ENCODE results near the gene HTR2B.
"Not testable (repeated sequence)": the region's sequence is repeated elsewhere in the genome, so short reads cannot be mapped to it uniquely, and the experiment has no call there.

Gene HTR2B

GRCh38 chr2:231124838-231125568 is at the start of gene HTR2B:
Gene HTR2B (minus strand): TSS chr2:231125042. CDS start chr2:231123764, 1,278 bp downstream.
- DNase-seq (ENCODE audit: low read depth in 2 of 2) = no peak

DNA sequence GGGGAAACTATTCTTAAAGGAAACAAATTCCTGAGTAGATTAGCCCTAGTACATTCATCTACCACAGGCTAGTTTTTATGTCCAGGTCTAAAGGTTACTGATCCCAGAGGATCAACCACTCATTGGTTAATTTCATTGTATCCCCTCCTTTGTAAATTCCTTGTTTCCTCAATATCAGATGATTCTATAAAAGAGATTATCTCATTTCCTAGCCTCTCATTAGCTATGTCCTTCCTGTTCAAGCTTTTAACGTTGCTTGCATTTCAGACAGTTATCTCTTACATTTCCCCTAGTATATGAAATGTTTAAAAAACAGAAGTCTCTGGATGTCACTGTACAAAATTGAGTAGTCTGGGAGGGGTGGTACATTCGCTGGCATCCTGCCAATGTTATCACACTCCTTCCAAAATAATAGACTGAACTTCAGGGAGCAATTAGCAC is 49.4 kb upstream of the HTR2B start:
- DNase-seq (ENCODE audit: low read depth in 2 of 2) = no peak

DNA sequence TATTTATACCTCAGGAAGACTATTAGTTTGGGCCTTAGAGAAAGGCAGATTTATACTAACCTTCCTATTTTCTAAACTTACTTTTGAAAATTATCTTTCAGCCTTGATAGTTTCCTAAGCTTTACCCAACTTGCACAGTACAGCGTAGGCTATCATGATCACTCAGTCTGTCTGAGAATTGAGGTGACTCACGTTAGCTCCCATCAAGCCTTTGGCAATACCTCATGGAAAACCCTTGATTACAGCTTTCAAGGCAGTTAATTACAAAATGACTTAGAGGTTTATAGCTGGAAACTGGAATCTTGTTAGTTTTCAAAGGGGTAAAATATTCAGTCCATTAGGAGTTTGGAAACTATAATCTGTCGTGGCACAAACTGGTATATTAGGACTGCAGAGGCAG is 47.2 kb upstream of the HTR2B start:
- DNase-seq (ENCODE audit: low read depth in 2 of 2) = no peak

DNA sequence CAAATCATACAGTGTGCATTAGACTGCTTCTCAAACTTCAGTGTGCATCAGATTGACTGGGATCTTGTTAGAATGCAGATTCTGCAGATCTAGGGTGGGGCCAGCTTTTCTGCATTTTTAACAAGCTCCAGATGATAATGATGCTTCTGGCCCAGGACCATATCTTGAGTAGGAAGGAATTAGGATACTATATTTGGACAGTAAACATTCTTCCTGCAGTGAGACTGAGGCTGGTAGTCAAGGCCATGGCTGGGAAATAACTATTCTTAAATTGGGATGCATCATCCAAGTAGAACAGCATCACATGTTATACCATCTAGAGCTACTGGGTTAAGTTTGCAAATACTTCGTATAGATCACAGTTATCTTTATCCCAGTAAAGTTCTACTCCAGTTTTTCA is 45.2 kb upstream of the HTR2B start:
- DNase-seq (ENCODE audit: low read depth in 2 of 2) = no peak

- no peak for DNase-seq (ENCODE audit: low read depth in 2 of 2)
Observed at GRCh38 chr2:231169488-231169887, 44.6 kb upstream of the HTR2B start.

- DNase-seq (ENCODE audit: low read depth in 2 of 2) = no peak
Observed at GRCh38 chr2:231168460-231169139, 43.8 kb upstream of the HTR2B start.

GRCh38 chr2:231167745-231168459 is 43.1 kb upstream of the HTR2B start:
- DNase-seq (ENCODE audit: low read depth in 2 of 2) = no peak

GRCh38 chr2:231163414-231164095 is 38.7 kb upstream of the HTR2B start:
- DNase-seq (ENCODE audit: low read depth in 2 of 2) = no peak

DNA sequence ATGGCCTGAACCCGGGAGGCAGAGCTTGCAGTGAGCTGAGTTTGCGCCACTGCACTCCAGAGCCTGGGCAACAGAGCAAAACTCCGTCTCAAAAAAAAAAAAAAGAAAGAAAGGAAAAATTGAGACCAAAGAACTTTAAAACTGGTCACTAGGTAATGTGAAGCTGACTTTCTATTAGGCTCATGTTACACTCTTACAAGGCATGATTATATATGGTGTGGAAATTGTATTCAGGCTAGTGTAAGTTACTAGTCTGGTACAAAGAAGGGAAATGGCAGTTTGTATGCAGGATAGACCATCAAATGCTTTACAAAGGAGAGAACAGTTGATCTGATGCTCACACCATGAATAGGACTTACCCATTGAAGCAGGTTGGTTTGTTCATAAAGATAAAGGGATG is 38.2 kb upstream of the HTR2B start:
- no peak for DNase-seq (ENCODE audit: low read depth in 2 of 2)

GRCh38 chr2:231161877-231162329 is 37.1 kb upstream of the HTR2B start:
- DNase-seq (ENCODE audit: low read depth in 2 of 2) = no peak

- no peak for DNase-seq (ENCODE audit: low read depth in 2 of 2)
Observed at GRCh38 chr2:231161252-231161839, 36.5 kb upstream of the HTR2B start.

GRCh38 chr2:231160701-231161100 is 35.9 kb upstream of the HTR2B start:
- DNase-seq (ENCODE audit: low read depth in 2 of 2) = no peak

DNA sequence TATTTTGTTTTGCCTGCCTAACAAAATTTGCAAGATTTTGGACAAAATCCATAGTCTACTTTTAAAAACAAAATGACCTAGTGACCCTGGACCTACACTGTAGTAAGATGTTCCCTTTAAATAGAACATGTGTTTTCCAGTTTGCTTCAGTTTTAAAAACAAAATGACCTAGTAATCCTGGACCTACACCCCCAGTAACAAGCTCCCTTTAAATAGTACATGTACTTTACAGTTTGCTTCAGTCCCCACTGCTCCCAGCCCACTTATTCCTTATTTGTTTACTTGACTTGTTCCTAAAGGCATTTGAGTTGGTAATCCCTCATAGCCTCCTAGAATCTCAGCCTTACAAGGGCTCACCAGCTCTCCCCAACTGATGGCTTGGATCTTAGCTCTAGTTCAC is 34.5 kb upstream of the HTR2B start:
- DNase-seq (ENCODE audit: low read depth in 2 of 2) = no peak

DNA sequence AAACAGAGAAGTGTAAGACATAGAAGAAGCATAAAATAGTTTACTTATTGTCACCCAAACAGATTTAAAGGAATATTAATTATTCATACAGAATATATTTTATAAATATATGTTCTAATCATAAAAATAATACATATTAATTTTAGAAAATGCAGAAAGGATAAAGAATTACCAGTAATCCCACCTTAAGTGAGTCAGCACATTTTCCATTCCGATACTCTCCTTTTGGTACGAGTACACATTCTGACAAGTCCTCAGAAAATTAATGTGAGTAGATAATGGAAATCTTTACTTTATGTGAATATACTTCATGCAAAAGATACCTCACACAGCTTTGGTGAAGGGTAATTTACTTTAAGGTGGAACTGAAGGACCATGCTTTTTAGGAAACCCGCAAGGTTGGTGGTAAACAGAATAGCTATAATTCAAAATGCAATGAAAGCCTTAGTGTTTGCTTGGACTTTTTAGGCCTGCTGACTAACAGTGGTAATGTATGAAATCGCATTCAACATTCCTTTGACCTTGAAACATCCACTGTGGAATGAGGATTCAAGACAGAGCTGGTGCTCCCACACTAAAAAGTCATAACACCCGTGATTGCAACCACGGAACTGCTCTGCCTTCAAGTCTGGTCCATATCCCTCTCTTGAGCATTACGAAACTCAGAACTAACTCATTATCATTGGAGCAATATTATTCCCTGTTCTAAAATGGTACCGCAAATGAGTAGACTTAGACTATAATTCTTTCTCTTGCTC is 28.1 kb upstream of the HTR2B start:
- DNase-seq (ENCODE audit: low read depth in 2 of 2) = no peak

- DNase-seq (ENCODE audit: low read depth in 2 of 2) = no peak
Observed at GRCh38 chr2:231146665-231147064, 21.8 kb upstream of the HTR2B start.

GRCh38 chr2:231144896-231145295 is 20.1 kb upstream of the HTR2B start:
- no peak for DNase-seq (ENCODE audit: low read depth in 2 of 2)

DNA sequence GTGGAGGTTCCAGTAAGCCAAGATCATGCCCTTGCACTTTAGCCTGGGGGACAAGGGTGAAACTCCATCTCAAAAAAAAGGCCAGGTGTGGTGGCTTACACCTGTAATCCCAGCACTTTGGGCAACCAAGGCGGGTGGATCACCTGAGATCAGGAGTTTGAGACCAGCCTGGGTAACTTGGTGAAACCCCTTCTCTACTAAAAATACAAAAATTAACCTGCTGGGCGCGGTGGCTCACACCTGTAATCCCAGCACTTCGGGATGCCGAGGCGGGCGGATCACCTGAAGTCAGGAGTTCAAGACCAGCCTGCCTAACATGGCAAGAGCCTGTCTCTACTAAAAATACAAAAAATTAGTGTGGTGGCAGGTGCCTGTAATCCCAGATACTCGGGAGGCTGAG is 16.0 kb upstream of the HTR2B start:
- DNase-seq (ENCODE audit: low read depth in 2 of 2) = not testable (repeated sequence)

GRCh38 chr2:231139796-231140195 is 15.0 kb upstream of the HTR2B start:
- DNase-seq (ENCODE audit: low read depth in 2 of 2) = no peak

DNA sequence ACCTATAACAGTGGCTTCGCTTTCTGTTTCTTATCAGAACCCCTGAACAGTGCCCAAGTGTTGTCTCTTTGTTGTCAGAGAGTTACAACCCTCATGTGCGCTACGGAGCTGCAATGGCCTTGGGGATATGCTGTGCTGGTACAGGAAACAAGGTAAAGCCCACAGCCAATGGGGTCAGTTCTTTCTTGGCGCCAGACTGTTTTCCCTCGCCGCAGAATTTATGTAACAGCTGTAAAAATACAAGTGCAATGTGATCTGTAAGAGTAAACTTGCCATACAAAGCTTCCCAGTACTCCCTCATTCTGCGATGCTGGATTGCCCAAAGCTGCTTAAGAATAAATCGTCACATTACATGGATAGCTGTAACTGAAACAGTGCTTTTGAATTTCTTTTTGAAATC is 13.9 kb upstream of the HTR2B start:
- no peak for DNase-seq (ENCODE audit: low read depth in 2 of 2)

GRCh38 chr2:231134910-231135655 is 10.2 kb upstream of the HTR2B start:
- DNase-seq (ENCODE audit: low read depth in 2 of 2) = no peak

Measured in stimulated activated CD4-positive, alpha-beta T cell treated with anti-CD3 and anti-CD28 coated beads, Interleukin-4, amount 100 ng/mL, for 48 hours (primary cell).